Measurements from ENCODE around the gene PGRMC2.
"Not testable (repeated sequence)": the region's sequence is repeated elsewhere in the genome, so short reads cannot be mapped to it uniquely, and the experiment has no call there.

PGRMC2 gene

GRCh38 chr4:128298146-128298758 is 10.6 kb upstream of the PGRMC2 start:
- DNase-seq = no peak

GRCh38 chr4:128295255-128295654 is 7.6 kb upstream of the PGRMC2 start:
- DNase-seq = no peak

GRCh38 chr4:128294464-128294863 is 6.9 kb upstream of the PGRMC2 start:
- no peak for DNase-seq

GRCh38 chr4:128292349-128292748 is 4.7 kb upstream of the PGRMC2 start:
- no peak for DNase-seq

- DNase-seq = no peak
Observed at GRCh38 chr4:128291096-128291495, 3.5 kb upstream of the PGRMC2 start.

GRCh38 chr4:128290526-128290925 is 2.9 kb upstream of the PGRMC2 start:
- DNase-seq = no peak

GRCh38 chr4:128289523-128290158 is 2.0 kb upstream of the PGRMC2 start:
- DNase-seq = no peak

- no peak for DNase-seq
Observed at GRCh38 chr4:128288689-128289106, 1.1 kb upstream of the PGRMC2 start.

- DNase-seq = peak; percentile 98
Observed at GRCh38 chr4:128287871-128288688, 467 bp upstream of the PGRMC2 start.

- no peak for DNase-seq
Observed at GRCh38 chr4:128286474-128287058, 1.0 kb downstream of the PGRMC2 start.

GRCh38 chr4:128285085-128285997 is 2.3 kb downstream of the PGRMC2 start:
- DNase-seq = no peak

- DNase-seq = no peak
Observed at GRCh38 chr4:128284317-128284716, 3.3 kb downstream of the PGRMC2 start.

GRCh38 chr4:128283071-128283470 is 4.5 kb downstream of the PGRMC2 start:
- no peak for DNase-seq

- no peak for DNase-seq
Observed at GRCh38 chr4:128282516-128282915, 5.1 kb downstream of the PGRMC2 start.

GRCh38 chr4:128281354-128281753 is 6.3 kb downstream of the PGRMC2 start:
- no peak for DNase-seq

- DNase-seq = no peak
Observed at GRCh38 chr4:128279624-128280225, 7.9 kb downstream of the PGRMC2 start.

- no peak for DNase-seq
Observed at GRCh38 chr4:128277856-128278255, 9.8 kb downstream of the PGRMC2 start.

- DNase-seq = no peak
Observed at GRCh38 chr4:128275346-128275745, 12.3 kb downstream of the PGRMC2 start.

- no peak for DNase-seq
Observed at GRCh38 chr4:128271551-128271950, 16.1 kb downstream of the PGRMC2 start.

GRCh38 chr4:128268970-128269369 is 18.6 kb downstream of the PGRMC2 start:
- DNase-seq = no peak

- no peak for DNase-seq
Observed at GRCh38 chr4:128267745-128268144, 19.9 kb downstream of the PGRMC2 start.

GRCh38 chr4:128267171-128267570 is 20.4 kb downstream of the PGRMC2 start:
- DNase-seq = not testable (repeated sequence)
